Caco-2 (cell line): ENCODE results near the gene KREMEN2. TPM values are rescaled to one million over a fixed set of nuclear protein-coding genes. Genes with fewer than 3 reads are reported as not detected.
"Not testable (repeated sequence)": the region's sequence is repeated elsewhere in the genome, so short reads cannot be mapped to it uniquely, and the experiment has no call there.

Experiments used
- BruUV-seq: library from RNA; stranded (reverse); fragments of 400-500 nt; replicated peaks from 2 replicates; lab custom pipeline; 2021; lab: Mats Ljungman, UMichigan
- CTCF ChIA-PET: fragments of 300-600 bp; sonication (Branson Sonifier 250); formaldehyde crosslinking; loops from one replicate; lab custom pipeline; 2022; ENCODE audit warnings: antibody characterized with exemption; lab: Charles Lee
- POLR2A ChIA-PET: fragments of 300-600 bp; sonication (Branson Sonifier 250); formaldehyde crosslinking; loops from one replicate; lab custom pipeline; 2022; ENCODE audit warnings: antibody characterized with exemption; lab: Charles Lee
- DNase-seq, 2 experiments: peaks; one replicate each; pipeline versions ENCODE4 v3.0.0 to v3.0.0-alpha.2; 2020 to 2022
- H3K27me3 ChIP-seq: replicated peaks from 2 replicates; pipeline ENCODE4 v1.6.0; 2011; ENCODE audit warnings: low read length; ENCODE audit not compliant: control insufficient read depth, insufficient read depth
- H3K36me3 ChIP-seq: 2 replicates; pipeline ENCODE4 v1.5.1; 2011; ENCODE audit warnings: low read length; ENCODE audit not compliant: control insufficient read depth, insufficient read depth
- H3K4me1 ChIP-seq: fragments of 250-450 bp; sonication (Bioruptor Pico); 2 replicates; pipeline ENCODE4 v1.5.1; 2020; ENCODE audit warnings: mild to moderate bottlenecking
- H3K4me3 ChIP-seq: 2 replicates; pipeline ENCODE4 v1.5.1; 2011; ENCODE audit warnings: low read depth, mild to moderate bottlenecking, control low read depth, low read length
- H3K9me3 ChIP-seq: fragments of 250-450 bp; sonication (Bioruptor Pico); 2 replicates; pipeline ENCODE4 v1.5.1; 2020; ENCODE audit warnings: mild to moderate bottlenecking, moderate library complexity
- H3K27ac Mint-ChIP-seq: one replicate; pipeline ENCODE4 v1.8.0; 2022; ENCODE audit warnings: mixed read lengths; ENCODE audit not compliant: unreplicated experiment
- H3K27me3 Mint-ChIP-seq: one replicate; pipeline ENCODE4 v1.8.0; 2022; ENCODE audit warnings: mixed read lengths; ENCODE audit not compliant: insufficient read depth, unreplicated experiment
- H3K36me3 Mint-ChIP-seq: one replicate; pipeline ENCODE4 v1.8.0; 2022; ENCODE audit warnings: mild to moderate bottlenecking, mixed read lengths; ENCODE audit not compliant: insufficient read depth, unreplicated experiment
- H3K4me1 Mint-ChIP-seq: one replicate; pipeline ENCODE4 v1.8.0; 2022; ENCODE audit warnings: low read depth, mixed read lengths; ENCODE audit not compliant: unreplicated experiment
- H3K4me3 Mint-ChIP-seq: one replicate; pipeline ENCODE4 v1.8.0; 2022; ENCODE audit warnings: mild to moderate bottlenecking, moderate library complexity, mixed read lengths; ENCODE audit not compliant: unreplicated experiment
- H3K9me3 Mint-ChIP-seq: one replicate; pipeline ENCODE4 v1.8.0; 2022; ENCODE audit warnings: mixed read lengths; ENCODE audit not compliant: unreplicated experiment
- CTCF ChIP-seq, 2 experiments: fragments of 200-600 bp in 1 of 2; IDR thresholded peaks; 1 replicate in 1 of 2; 2 replicates in 1 of 2; pipeline versions ENCODE4 v1.5.1 to v1.8.0; 2011 to 2022; ENCODE audit warnings: antibody characterized with exemption in 1 of 2, control low read depth in 1 of 2, inconsistent platforms in 1 of 2, low read depth in 1 of 2, low read length in 1 of 2, mild to moderate bottlenecking in 1 of 2, moderate library complexity in 1 of 2; ENCODE audit not compliant: insufficient read depth in 1 of 2, severe bottlenecking in 1 of 2, unreplicated experiment in 1 of 2
- intact Hi-C: fragments of 100-400 bp; cut with micrococcal nuclease; formaldehyde crosslinking; loops from one replicate; pipeline ENCODE4 v1.10.0; 2022; ENCODE audit not compliant: unreplicated experiment
- total RNA-seq: library from RNA; stranded (reverse); gene quantifications from 2 replicates; pipeline ENCODE4 v1.2.3, GENCODE V29; 2022

Gene KREMEN2
- total RNA-seq, 1 experiment from 2014 or later = 2.2 TPM

GRCh38 chr16:2925951-2926649, 38.0 kb upstream of the KREMEN2 start:
- Mint-ChIP-seq H3K27ac (no peak overlapping the region), H3K27me3 (no peaks in the 10 kb centered on the region), H3K4me3 (no peak overlapping the region), H3K9me3 (no peaks in the 10 kb centered on the region), H3K36me3 (no peaks in the 10 kb centered on the region), H3K4me1 (no peaks in the 10 kb centered on the region)
- Histone ChIP-seq H3K36me3 (no peaks in the 10 kb centered on the region), H3K4me1 (peaks cover 13% of the 10 kb centered on the region), H3K9me3 (no peaks in the 10 kb centered on the region), H3K27me3 (no peaks in the 10 kb centered on the region), H3K4me3 (no peak overlapping the region)
- BruUV-seq = no TSS peak
- CTCF ChIA-PET = interaction anchor here (0.6 to 1.9 kb wide), 5 partner anchors 13 to 102 kb away, joined by 3 to 15 read pairs (median 6); partner anchors contain the start of gene FLYWCH1
- POLR2A ChIA-PET = no interaction called here
- no peak for TF ChIP-seq CTCF (IDR thresholded peaks at IDR 0.05; ENCODE audit: insufficient read depth in 1 of 2, low read depth in 1 of 2, low read length in 1 of 2, severe bottlenecking in 1 of 2, unreplicated experiment in 1 of 2)
- no peak for DNase-seq
- intact Hi-C loops = loop anchor here (2.0 kb wide), 1 partner anchor 51 kb away; no protein-coding TSS in a partner anchor

DNA sequence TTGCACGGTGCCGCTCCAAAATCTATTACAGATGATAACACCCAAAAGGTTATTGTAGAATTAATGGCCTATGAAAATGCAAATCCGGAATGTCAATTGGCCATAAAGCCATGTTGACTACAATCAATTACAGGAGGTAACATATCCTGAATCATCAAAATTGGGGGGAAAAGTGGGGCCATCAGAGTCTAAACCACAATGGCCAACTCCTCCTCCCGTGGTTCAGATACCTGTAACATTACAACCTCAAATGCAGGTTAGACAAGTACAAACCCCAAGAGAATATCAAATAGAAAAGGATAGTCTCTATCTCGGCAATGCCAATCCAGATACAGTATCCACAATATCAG, 37.5 kb upstream of the KREMEN2 start:
- ChIA-PET CTCF (interaction anchor here (0.6 to 1.9 kb wide), 8 partner anchors 9 to 244 kb away, joined by 3 to 15 read pairs (median 4); partner anchors contain the start of genes FLYWCH1 and KCTD5), POLR2A (no interaction called here)
- no peak for DNase-seq
- Mint-ChIP-seq H3K36me3 (no peaks in the 10 kb centered on the region), H3K27ac (peak overlapping the region; percentile 23), H3K4me3 (peak overlapping the region; percentile 44), H3K27me3 (no peaks in the 10 kb centered on the region), H3K9me3 (no peaks in the 10 kb centered on the region), H3K4me1 (no peaks in the 10 kb centered on the region)
- H3K27me3 ChIP-seq = no peaks in the 10 kb centered on the region
- no peak overlapping the region for H3K4me3 ChIP-seq
- no peaks in the 10 kb centered on the region for H3K36me3 ChIP-seq
- TF ChIP-seq CTCF (IDR thresholded peaks at IDR 0.05; ENCODE audit: insufficient read depth in 1 of 2, low read depth in 1 of 2, low read length in 1 of 2, severe bottlenecking in 1 of 2, unreplicated experiment in 1 of 2) = no peak
- no TSS peak for BruUV-seq
- no peaks in the 10 kb centered on the region for H3K9me3 ChIP-seq
- peaks cover 13% of the 10 kb centered on the region for H3K4me1 ChIP-seq
- intact Hi-C loops = loop anchor here (2.0 kb wide), 1 partner anchor 52 kb away; no protein-coding TSS in a partner anchor

- POLR2A ChIA-PET = no interaction called here
- Mint-ChIP-seq H3K4me3 (peak overlapping the region; percentile 44), H3K27ac (peak overlapping the region; percentile 23), H3K36me3 (no peaks in the 10 kb centered on the region), H3K4me1 (no peaks in the 10 kb centered on the region), H3K9me3 (no peaks in the 10 kb centered on the region), H3K27me3 (no peaks in the 10 kb centered on the region)
- intact Hi-C loops = loop anchor here (2.0 kb wide), 1 partner anchor 52 kb away; no protein-coding TSS in a partner anchor
- H3K36me3 ChIP-seq = no peaks in the 10 kb centered on the region
- peak; percentile 85 to 90 for TF ChIP-seq CTCF (IDR thresholded peaks at IDR 0.05; ENCODE audit: insufficient read depth in 1 of 2, low read depth in 1 of 2, low read length in 1 of 2, severe bottlenecking in 1 of 2, unreplicated experiment in 1 of 2)
- no TSS peak for BruUV-seq
- no peaks in the 10 kb centered on the region for H3K9me3 ChIP-seq
- peak; percentile 77 to 83 for DNase-seq
- CTCF ChIA-PET = interaction anchor here (0.5 to 1.9 kb wide), 18 partner anchors 9 to 1327 kb away, joined by 3 to 15 read pairs (median 4); partner anchors contain the start of genes FLYWCH1, FLYWCH2 and KCTD5
- no peak overlapping the region for H3K4me3 ChIP-seq
- no peaks in the 10 kb centered on the region for H3K27me3 ChIP-seq
- peaks cover 13% of the 10 kb centered on the region for H3K4me1 ChIP-seq
These were observed 36.9 kb upstream of the KREMEN2 start for GRCh38 chr16:2927010-2927646.

DNA sequence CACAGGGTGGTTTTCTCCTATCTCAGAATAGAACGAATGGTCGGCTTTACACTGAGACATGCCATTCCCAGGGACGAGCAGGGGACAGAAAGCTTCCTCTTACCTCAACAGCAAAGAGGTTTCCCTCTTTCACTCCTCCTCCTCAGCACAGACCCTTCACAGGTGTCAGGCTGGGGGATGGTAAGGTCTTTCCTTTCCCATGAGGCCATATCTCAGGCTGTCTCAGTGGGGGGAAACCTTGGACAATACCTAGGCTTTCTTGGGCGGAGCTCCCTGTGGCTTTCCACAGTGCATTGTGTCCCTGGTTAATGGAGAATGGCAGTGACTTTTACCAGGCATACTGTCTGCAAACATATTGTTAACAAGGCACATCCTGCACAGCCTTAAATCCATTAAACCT, 35.9 kb upstream of the KREMEN2 start:
- H3K27me3 Mint-ChIP-seq, H3K4me3 ChIP-seq, CTCF ChIA-PET, H3K36me3 Mint-ChIP-seq, intact Hi-C loops, DNase-seq, BruUV-seq, POLR2A ChIA-PET, H3K36me3 ChIP-seq, H3K9me3 ChIP-seq, H3K27me3 ChIP-seq, H3K9me3 Mint-ChIP-seq, H3K4me1 Mint-ChIP-seq, H3K27ac Mint-ChIP-seq, H3K4me3 Mint-ChIP-seq: not testable (repeated sequence)
- peaks cover 13% of the 10 kb centered on the region for H3K4me1 ChIP-seq
